Kidney epithelial cell (primary cell): ENCODE measurements around the gene LTBP2. TPM values are rescaled to one million over a fixed set of nuclear protein-coding genes. Genes with fewer than 3 reads are reported as not detected.

Source experiments
- DNase-seq: peaks from one replicate; pipeline ENCODE4 v3.0.0-alpha.2; 2010; ENCODE audit warnings: low read depth
- H3K27me3 ChIP-seq: 2 replicates; pipeline ENCODE4 v1.6.0; 2011; ENCODE audit warnings: low read length; ENCODE audit not compliant: control insufficient read depth, insufficient read depth
- H3K36me3 ChIP-seq: 2 replicates; pipeline ENCODE4 v1.5.1; 2011; ENCODE audit warnings: low read length; ENCODE audit not compliant: control insufficient read depth, insufficient read depth
- H3K4me3 ChIP-seq: 2 replicates; pipeline ENCODE4 v1.5.1; 2011; ENCODE audit warnings: low read depth, mild to moderate bottlenecking, control low read depth, low read length
- total RNA-seq: library from RNA; depleted of rRNA; stranded (reverse); fragments of >200 nt; gene quantifications from 2 replicates; pipeline ENCODE4 v1.2.3, GENCODE V29; 2015
- TF ChIP-seq, protein P1 (sequence below): IDR thresholded peaks from 2 replicates; pipeline ENCODE4 v1.5.1; 2011; ENCODE audit warnings: mild to moderate bottlenecking, moderate library complexity, low read length, control low read depth, inconsistent platforms; ENCODE audit not compliant: insufficient read depth, poor library complexity, severe bottlenecking

LTBP2 gene
- total RNA-seq, 1 donor from 2014 or later = 69.5 TPM

DNA sequence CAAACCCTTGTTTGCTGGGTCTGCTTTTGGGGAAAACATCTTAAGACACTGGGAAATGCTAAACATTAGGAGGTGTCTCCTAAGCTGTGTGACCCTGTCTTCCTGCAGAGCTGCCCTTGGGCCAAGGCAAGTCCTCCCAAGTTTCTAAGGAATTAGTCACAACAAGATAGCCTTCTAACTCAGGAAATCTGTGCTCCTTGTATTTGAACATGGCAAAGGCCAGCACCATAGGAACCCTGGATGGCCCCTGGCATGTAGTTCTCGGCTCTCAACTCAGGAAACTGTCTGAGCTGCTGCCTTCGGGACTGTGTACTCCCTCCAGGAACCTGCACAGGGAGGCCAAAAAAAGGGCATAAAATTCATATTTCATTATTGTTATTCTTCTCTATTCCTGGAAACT is 37.6 kb upstream of the LTBP2 start:
- no peak for DNase-seq
- no peaks in the 10 kb centered on the region for H3K36me3 ChIP-seq
- H3K27me3 ChIP-seq = no peaks in the 10 kb centered on the region
- no peak overlapping the region for H3K4me3 ChIP-seq
- TF ChIP-seq, protein P1, sequence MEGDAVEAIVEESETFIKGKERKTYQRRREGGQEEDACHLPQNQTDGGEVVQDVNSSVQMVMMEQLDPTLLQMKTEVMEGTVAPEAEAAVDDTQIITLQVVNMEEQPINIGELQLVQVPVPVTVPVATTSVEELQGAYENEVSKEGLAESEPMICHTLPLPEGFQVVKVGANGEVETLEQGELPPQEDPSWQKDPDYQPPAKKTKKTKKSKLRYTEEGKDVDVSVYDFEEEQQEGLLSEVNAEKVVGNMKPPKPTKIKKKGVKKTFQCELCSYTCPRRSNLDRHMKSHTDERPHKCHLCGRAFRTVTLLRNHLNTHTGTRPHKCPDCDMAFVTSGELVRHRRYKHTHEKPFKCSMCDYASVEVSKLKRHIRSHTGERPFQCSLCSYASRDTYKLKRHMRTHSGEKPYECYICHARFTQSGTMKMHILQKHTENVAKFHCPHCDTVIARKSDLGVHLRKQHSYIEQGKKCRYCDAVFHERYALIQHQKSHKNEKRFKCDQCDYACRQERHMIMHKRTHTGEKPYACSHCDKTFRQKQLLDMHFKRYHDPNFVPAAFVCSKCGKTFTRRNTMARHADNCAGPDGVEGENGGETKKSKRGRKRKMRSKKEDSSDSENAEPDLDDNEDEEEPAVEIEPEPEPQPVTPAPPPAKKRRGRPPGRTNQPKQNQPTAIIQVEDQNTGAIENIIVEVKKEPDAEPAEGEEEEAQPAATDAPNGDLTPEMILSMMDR = no peak

DNA sequence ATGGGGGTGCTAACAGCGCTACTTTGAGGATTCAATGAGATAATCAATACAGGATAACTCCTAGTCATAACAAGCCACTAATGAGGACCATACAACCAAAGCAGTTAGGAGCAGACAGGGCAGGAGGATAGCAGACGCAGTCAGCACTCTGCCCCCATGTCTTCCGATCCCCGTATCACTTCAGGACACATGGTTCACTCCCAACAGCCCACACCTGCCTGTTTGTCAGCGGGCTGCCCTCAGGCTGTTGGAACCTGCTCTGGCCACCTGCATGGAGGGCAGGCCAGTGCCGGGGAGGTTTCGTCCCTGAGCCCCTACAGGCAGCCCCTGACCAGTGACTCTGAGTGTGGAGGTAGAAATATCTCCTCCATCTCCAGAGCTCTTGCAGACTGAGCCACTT is 37.1 kb upstream of the LTBP2 start:
- no peaks in the 10 kb centered on the region for H3K27me3 ChIP-seq
- no peaks in the 10 kb centered on the region for H3K36me3 ChIP-seq
- no peak overlapping the region for H3K4me3 ChIP-seq
- no peak for DNase-seq
- TF ChIP-seq, protein P1 = no peak

DNA sequence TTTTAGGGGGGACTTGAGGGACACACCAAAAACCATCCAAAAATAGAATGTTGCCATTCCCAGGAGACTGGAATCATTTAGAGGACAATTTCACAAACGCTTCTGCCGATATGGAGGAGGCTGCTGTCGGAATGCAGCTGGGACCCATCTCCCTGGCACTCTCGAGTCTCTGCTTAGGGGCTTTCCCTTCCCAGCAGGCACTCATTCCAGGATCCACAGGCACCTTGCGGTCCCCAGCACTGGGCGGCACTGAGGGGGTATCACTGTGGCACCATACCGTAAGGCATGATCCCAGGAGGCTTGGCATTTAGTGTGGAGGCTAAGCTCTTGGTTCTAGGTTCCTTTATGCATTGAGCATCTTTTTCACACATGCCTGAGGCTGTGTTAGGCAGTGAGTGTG is 36.6 kb upstream of the LTBP2 start:
- no peak overlapping the region for H3K4me3 ChIP-seq
- H3K27me3 ChIP-seq = no peaks in the 10 kb centered on the region
- TF ChIP-seq, protein P1 = no peak

DNA sequence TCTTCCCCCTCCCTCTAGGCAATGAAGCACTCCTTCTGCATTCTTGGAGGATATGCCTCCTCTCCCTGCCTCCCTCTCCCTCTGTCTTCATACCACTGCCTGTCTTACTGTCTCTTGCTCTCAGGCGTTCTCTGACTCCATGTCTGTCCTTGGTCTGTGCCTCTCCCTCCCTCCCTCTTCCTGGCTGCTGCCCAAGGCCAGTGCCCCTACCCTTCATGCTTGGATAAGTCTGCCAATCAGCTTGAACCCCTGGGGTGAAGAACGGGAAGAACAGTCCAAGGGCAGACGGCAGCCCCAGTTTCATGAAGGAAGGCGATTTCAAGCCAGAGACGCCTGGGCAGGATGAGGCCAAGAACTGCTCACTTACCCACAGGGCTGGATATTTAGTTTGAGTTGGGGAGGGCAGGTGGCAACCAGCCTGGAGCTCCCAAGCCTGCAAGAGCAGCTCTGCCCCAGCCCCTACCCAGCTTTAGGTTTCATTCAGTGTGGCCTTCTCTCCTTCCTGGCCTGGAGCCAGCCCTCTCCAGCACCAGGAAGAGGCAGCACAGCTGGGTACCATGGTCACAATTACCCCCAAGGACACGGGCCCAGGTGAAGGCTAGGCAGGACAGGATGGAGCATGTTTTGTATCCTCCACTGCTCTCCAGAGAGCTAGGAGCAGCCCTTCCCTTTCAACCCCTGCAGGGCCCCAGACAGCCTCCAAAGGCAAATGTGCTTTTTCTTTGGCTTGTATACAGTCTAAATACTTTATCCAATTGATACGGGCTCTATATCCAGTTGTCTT is 35.8 kb upstream of the LTBP2 start:
- TF ChIP-seq, protein P1 = no peak
- Histone ChIP-seq H3K27me3 (no peaks in the 10 kb centered on the region), H3K4me3 (no peak overlapping the region), H3K36me3 (no peaks in the 10 kb centered on the region)
- DNase-seq = no peak

More for the DNA sequence above, 36.6 kb upstream of the LTBP2 start:
- no peaks in the 10 kb centered on the region for H3K36me3 ChIP-seq
- DNase-seq = no peak

DNA sequence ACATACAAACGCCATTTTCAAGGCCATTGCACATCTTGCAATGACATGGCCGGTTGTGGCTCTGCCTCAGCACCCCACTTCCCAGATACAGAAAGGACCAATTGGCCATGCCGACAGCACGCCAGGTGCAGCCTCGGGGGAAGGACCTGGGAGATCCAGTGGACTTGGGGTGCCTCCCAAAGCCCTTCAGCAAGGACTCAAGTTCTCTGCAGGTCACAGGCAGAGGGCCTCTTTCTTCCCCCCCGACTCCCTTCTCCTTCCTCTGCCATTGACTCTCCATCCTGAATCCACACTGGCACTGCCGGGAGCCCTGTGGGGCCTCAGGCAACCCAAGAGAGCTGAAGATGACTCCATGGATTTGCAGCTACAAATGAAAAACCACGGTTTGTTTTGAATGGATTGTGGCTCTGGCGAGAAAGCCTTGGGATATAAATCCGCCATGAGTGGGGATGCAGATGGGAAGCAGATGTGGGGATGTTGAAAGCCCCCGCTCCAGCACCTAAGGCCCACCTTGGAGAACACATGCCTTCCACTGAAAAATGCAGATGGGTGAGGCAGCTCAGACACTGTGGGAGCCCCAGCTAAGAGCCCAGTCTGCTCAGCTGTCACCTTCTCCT is 35.1 kb upstream of the LTBP2 start:
- no peaks in the 10 kb centered on the region for H3K27me3 ChIP-seq

More for the DNA sequence above, 35.1 kb upstream of the LTBP2 start:
- Histone ChIP-seq H3K4me3 (no peak overlapping the region), H3K36me3 (no peaks in the 10 kb centered on the region)
- TF ChIP-seq, protein P1 = no peak
- no peak for DNase-seq
